Measurements from ENCODE around the gene QRICH2. TPM values are rescaled to one million over a fixed set of nuclear protein-coding genes. Genes with fewer than 3 reads are reported as not detected.

The QRICH2 gene
- total and polyA plus RNA-seq, 10 of the 15 experiments (the other 5 are each of a cell fraction or from before 2014, with no cell fraction given), result 0.04 to 0.72 (median 0.25) TPM

GRCh38 chr17:76331083-76331482 is 23.0 kb upstream of the QRICH2 start (continued):
- TF ChIP-seq SPI1 (IDR thresholded peaks at IDR 0.05; ENCODE audit: borderline replicate concordance, insufficient read depth, low read depth, low read length), result no peak

- Histone ChIP-seq H3K4me3 (no peak overlapping the region), H3K79me2 (ENCODE audit: control insufficient read depth, insufficient read depth, low read length) (no peaks in the 10 kb centered on the region), H3K27ac (ENCODE audit: control insufficient read depth, insufficient read depth) (no peak overlapping the region), H3K9ac (ENCODE audit: control insufficient read depth, insufficient read depth, low read length) (no peak overlapping the region), H3K27me3 (replicated peaks in 1 of 2; ENCODE audit: control insufficient read depth in 2 of 2, insufficient read depth in 2 of 2, low read length in 1 of 2) (no peaks in the 10 kb centered on the region), H3K4me1 (ENCODE audit: control insufficient read depth, insufficient read depth, low read length) (no peaks in the 10 kb centered on the region), H3K9me3 (replicated peaks; ENCODE audit: control insufficient read depth, insufficient read depth, low read length) (no peaks in the 10 kb centered on the region), H4K20me1 (ENCODE audit: control insufficient read depth, insufficient read depth) (no peaks in the 10 kb centered on the region), H2AFZ (ENCODE audit: control insufficient read depth, low read depth, low read length) (no peak overlapping the region), H3K4me2 (ENCODE audit: control insufficient read depth, insufficient read depth) (no peak overlapping the region), H3K36me3 (ENCODE audit: control insufficient read depth in 2 of 2, insufficient read depth in 2 of 2, low read length in 1 of 2) (peaks cover 4 to 11% of the 10 kb centered on the region in 2 experiments)
- intact Hi-C loops (cut with micrococcal nuclease; ENCODE audit: unreplicated experiment), result no loop called here
- DNase-seq (ENCODE audit: low read depth, low spot score), result no peak
- in situ Hi-C loops (cut with MboI), result no loop called here
- ChIA-PET SMC1A (ENCODE audit: uncharacterized antibody, unreplicated experiment) (interaction anchor here (0.8 kb wide), 1 partner anchor 68 kb away, joined by 3 read pairs; no protein-coding TSS in a partner anchor), CTCF (interaction anchor here (0.7 to 1.2 kb wide), 4 partner anchors 12 to 183 kb away, joined by 3 to 7 read pairs (median 3); no protein-coding TSS in a partner anchor), RAD21 (ENCODE audit: unreplicated experiment) (interaction anchor here (0.7 to 0.9 kb wide), 3 partner anchors 12 to 1325 kb away, joined by 3 read pairs; no protein-coding TSS in a partner anchor), POLR2A (no interaction called here)
- no TSS peak for BruUV-seq (replicated peaks)
- TF ChIP-seq TCF12 (IDR thresholded peaks at IDR 0.05; ENCODE audit: low read depth, low read length), result no peak
- no peak for ATAC-seq
- no peak for FAIRE-seq
- 83% methylated on average over 8 of the region's 8 CpGs for WGBS (ENCODE audit: insufficient coverage, insufficient replicate concordance, low lambda C conversion rate, missing lambda C conversion rate)
These were observed 21.6 kb upstream of the QRICH2 start for GRCh38 chr17:76329664-76330063.

- H3K27ac ChIP-seq (ENCODE audit: control insufficient read depth, insufficient read depth), result no peak overlapping the region
- ATAC-seq, result no peak
- in situ Hi-C loops (cut with MboI) (no loop called here), intact Hi-C loops (cut with micrococcal nuclease; ENCODE audit: unreplicated experiment) (no loop called here)
- SMC1A ChIA-PET (ENCODE audit: uncharacterized antibody, unreplicated experiment), result interaction anchor here (1.3 kb wide), 1 partner anchor 10 kb away, joined by 4 read pairs; no protein-coding TSS in a partner anchor
- H3K36me3 ChIP-seq (ENCODE audit: control insufficient read depth in 2 of 2, insufficient read depth in 2 of 2, low read length in 1 of 2), result peaks cover 4 to 13% of the 10 kb centered on the region in 2 experiments
- no peak for FAIRE-seq
- RAD21 ChIA-PET (ENCODE audit: unreplicated experiment), result no interaction called here
- H2AFZ ChIP-seq (ENCODE audit: control insufficient read depth, low read depth, low read length), result no peak overlapping the region
- H3K27me3 ChIP-seq (replicated peaks in 1 of 2; ENCODE audit: control insufficient read depth in 2 of 2, insufficient read depth in 2 of 2, low read length in 1 of 2), result no peaks in the 10 kb centered on the region
- no peaks in the 10 kb centered on the region for H3K4me1 ChIP-seq (ENCODE audit: control insufficient read depth, insufficient read depth, low read length)
- no peaks in the 10 kb centered on the region for H4K20me1 ChIP-seq (ENCODE audit: control insufficient read depth, insufficient read depth)
- no peaks in the 10 kb centered on the region for H3K79me2 ChIP-seq (ENCODE audit: control insufficient read depth, insufficient read depth, low read length)
- no peak for TF ChIP-seq CEBPZ (IDR thresholded peaks at IDR 0.05; ENCODE audit: low read depth, low read length)
- CTCF ChIA-PET, result interaction anchor here (1.1 to 1.7 kb wide), 2 partner anchors 48 to 70 kb away, joined by 4 read pairs; no protein-coding TSS in a partner anchor
- BruUV-seq (replicated peaks), result no TSS peak
- H3K4me2 ChIP-seq (ENCODE audit: control insufficient read depth, insufficient read depth), result no peak overlapping the region
- H3K9ac ChIP-seq (ENCODE audit: control insufficient read depth, insufficient read depth, low read length), result no peak overlapping the region
- POLR2A ChIA-PET, result interaction anchor here (0.7 kb wide), 1 partner anchor 615 kb away, joined by 3 read pairs; no protein-coding TSS in a partner anchor
- WGBS (ENCODE audit: insufficient coverage, insufficient replicate concordance, low lambda C conversion rate, missing lambda C conversion rate), result 90% methylated on average over 6 of the region's 6 CpGs
- H3K4me3 ChIP-seq, result no peak overlapping the region
- H3K9me3 ChIP-seq (replicated peaks; ENCODE audit: control insufficient read depth, insufficient read depth, low read length), result no peaks in the 10 kb centered on the region
- no peak for DNase-seq (ENCODE audit: low read depth, low spot score)
These were observed 19.6 kb upstream of the QRICH2 start for GRCh38 chr17:76327696-76328095.
